T-helper 1 cell treated with Interleukin-12 subunit alpha and Interleukin-12 subunit beta and Interleukin-4 antibody, amounts not matched to agents 30 μg/mL and 1 μg/mL, for 36 hours (primary cell): ENCODE data around the gene SRGAP1.
"Not testable (repeated sequence)": the region's sequence is repeated elsewhere in the genome, so short reads cannot be mapped to it uniquely, and the experiment has no call there.

ENCODE experiments used
- H3K27ac Mint-ChIP-seq: one replicate; pipeline ENCODE4 v1.8.0; 2021; ENCODE audit warnings: mild to moderate bottlenecking, mixed read lengths
- H3K27me3 Mint-ChIP-seq: one replicate; pipeline ENCODE4 v1.8.0; 2021; ENCODE audit warnings: low read depth, mixed read lengths
- H3K36me3 Mint-ChIP-seq: one replicate; pipeline ENCODE4 v1.8.0; 2021; ENCODE audit warnings: low read depth, mixed read lengths
- H3K4me1 Mint-ChIP-seq: one replicate; pipeline ENCODE4 v1.8.0; 2021; ENCODE audit warnings: low read depth, mixed read lengths
- H3K4me3 Mint-ChIP-seq: one replicate; pipeline ENCODE4 v1.8.0; 2021; ENCODE audit warnings: mild to moderate bottlenecking, moderate library complexity, mixed read lengths
- H3K9me3 Mint-ChIP-seq: one replicate; pipeline ENCODE4 v1.8.0; 2021; ENCODE audit warnings: mixed read lengths

Gene SRGAP1

DNA sequence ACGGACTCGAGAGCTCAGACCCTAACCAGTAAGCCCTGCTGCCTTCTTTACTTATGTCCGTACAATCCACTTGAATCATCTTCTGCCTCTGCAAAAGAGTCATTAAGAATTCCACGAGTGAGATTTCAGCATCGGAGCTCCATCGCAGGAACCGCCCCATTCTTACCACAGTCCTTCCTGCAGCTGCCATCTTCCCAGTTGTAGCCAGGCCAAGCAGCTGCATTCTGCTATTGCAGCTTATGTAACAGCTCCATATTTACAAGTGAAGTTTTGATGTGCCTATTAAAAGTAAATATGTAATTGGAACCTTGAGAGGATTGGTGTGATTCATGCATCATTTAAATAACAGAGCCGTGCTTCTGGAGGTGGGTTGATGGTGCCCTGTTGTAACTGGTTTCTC lies 220.2 kb downstream of the SRGAP1 start:
- Mint-ChIP-seq H3K4me3 (no peak overlapping the region), H3K9me3 (no peaks in the 10 kb centered on the region), H3K4me1 (no peaks in the 10 kb centered on the region), H3K27me3 (peaks cover 3% of the 10 kb centered on the region), H3K36me3 (no peaks in the 10 kb centered on the region), H3K27ac (no peak overlapping the region)

GRCh38 chr12:64065881-64066451 lies 221.5 kb downstream of the SRGAP1 start:
- Mint-ChIP-seq H3K9me3 (no peaks in the 10 kb centered on the region), H3K27ac (no peak overlapping the region), H3K36me3 (no peaks in the 10 kb centered on the region), H3K4me1 (no peaks in the 10 kb centered on the region), H3K4me3 (no peak overlapping the region), H3K27me3 (peaks cover 3% of the 10 kb centered on the region)

DNA sequence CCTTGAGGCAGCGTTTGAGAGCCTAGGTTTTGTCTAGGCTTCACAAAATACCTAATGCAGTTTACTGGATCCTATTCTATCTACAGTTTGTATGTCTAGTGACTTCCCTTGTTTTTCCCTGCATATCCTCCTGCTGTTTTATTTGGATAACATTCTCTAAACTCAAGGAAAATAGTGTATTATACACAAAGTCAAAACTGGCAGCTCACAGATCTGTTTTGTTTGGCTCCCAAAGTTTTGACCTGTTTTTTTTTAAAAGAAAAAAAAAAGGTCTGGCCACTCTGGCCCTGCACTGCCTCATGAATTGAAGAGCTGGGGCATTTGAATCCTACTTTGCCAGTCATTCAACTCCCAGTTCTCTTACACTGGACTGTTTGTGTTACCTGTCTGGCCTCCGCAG lies 222.3 kb downstream of the SRGAP1 start:
- no peaks in the 10 kb centered on the region for H3K36me3 Mint-ChIP-seq
- no peaks in the 10 kb centered on the region for H3K9me3 Mint-ChIP-seq
- H3K4me3 Mint-ChIP-seq: no peak overlapping the region
- H3K27ac Mint-ChIP-seq: no peak overlapping the region
- H3K4me1 Mint-ChIP-seq: no peaks in the 10 kb centered on the region
- H3K27me3 Mint-ChIP-seq: peaks cover 3% of the 10 kb centered on the region

- Mint-ChIP-seq H3K4me1 (no peaks in the 10 kb centered on the region), H3K27me3 (no peaks in the 10 kb centered on the region), H3K9me3 (no peaks in the 10 kb centered on the region), H3K36me3 (no peaks in the 10 kb centered on the region), H3K4me3 (no peak overlapping the region), H3K27ac (no peak overlapping the region)
Observed at GRCh38 chr12:64070454-64070853, 226.0 kb downstream of the SRGAP1 start.

- Mint-ChIP-seq H3K9me3 (no peaks in the 10 kb centered on the region), H3K4me1 (no peaks in the 10 kb centered on the region), H3K27ac (no peak overlapping the region), H3K4me3 (no peak overlapping the region), H3K27me3 (no peaks in the 10 kb centered on the region), H3K36me3 (no peaks in the 10 kb centered on the region)
Observed at GRCh38 chr12:64072916-64073575, 228.5 kb downstream of the SRGAP1 start.

- H3K4me1 Mint-ChIP-seq, H3K27ac Mint-ChIP-seq, H3K27me3 Mint-ChIP-seq, H3K9me3 Mint-ChIP-seq, H3K4me3 Mint-ChIP-seq, H3K36me3 Mint-ChIP-seq: not testable (repeated sequence)
Observed at GRCh38 chr12:64076565-64076964, 232.1 kb downstream of the SRGAP1 start.

GRCh38 chr12:64077922-64078321 lies 233.4 kb downstream of the SRGAP1 start:
- no peaks in the 10 kb centered on the region for H3K4me1 Mint-ChIP-seq
- no peaks in the 10 kb centered on the region for H3K27me3 Mint-ChIP-seq
- H3K36me3 Mint-ChIP-seq: no peaks in the 10 kb centered on the region

DNA sequence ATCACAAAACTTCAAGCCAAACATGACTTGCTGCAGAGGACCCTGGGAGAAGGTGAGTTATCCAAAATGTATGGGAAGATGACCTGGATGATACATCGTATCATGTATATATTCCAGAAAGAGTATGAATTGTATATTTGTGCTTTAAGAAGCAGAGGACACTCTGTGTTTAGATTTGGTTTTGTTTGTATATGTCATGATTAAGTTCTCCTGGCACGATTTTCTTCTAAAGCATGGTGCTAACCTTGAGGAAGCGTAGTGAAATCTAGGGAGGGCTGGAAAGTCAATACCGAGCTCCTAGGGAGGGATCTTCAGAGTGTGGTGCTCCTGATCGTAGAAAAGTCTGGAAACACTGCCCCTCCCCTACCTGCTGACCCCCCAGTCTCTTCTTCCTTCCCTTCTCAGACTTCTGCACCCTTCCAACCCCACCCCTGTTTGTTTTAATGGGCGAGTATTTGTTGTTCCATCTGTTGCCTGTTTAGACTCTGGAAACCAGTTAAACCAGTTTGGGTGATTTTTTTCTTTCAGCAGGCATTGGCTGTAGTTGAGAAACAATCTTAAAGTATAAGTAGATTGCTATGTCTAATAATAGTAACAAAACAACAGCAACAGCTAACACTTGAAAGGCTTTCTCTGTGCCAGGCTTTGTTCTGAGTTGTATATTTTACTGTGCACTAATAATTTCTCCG lies 236.0 kb downstream of the SRGAP1 start:
- Mint-ChIP-seq H3K27ac (no peak overlapping the region), H3K4me3 (no peak overlapping the region), H3K36me3 (no peaks in the 10 kb centered on the region), H3K4me1 (no peaks in the 10 kb centered on the region), H3K27me3 (no peaks in the 10 kb centered on the region), H3K9me3 (no peaks in the 10 kb centered on the region)

More at GRCh38 chr12:64077922-64078321, 233.4 kb downstream of the SRGAP1 start:
- Mint-ChIP-seq H3K9me3 (no peaks in the 10 kb centered on the region), H3K27ac (no peak overlapping the region), H3K4me3 (no peak overlapping the region)

DNA sequence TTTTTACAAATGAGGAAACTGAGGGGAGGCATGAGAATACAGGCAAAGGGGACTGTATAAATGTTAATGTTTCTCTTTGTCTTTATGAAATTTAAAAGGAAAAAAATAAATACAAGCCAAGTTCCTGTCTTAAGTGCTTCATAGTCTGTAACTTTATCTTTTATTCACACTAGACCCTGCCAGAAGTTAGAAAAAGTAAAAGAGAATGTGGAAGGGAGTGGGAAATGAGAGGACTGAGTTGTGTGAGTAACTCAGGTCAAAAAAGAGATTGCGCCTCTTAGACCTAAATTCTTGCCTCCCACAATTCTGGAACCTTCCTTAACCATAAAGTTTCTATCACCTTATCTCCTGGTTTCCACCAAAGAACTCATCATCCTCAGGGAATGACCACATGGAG lies 236.5 kb downstream of the SRGAP1 start:
- Mint-ChIP-seq H3K36me3 (no peaks in the 10 kb centered on the region), H3K4me1 (no peaks in the 10 kb centered on the region), H3K9me3 (no peaks in the 10 kb centered on the region), H3K27me3 (no peaks in the 10 kb centered on the region), H3K27ac (no peak overlapping the region), H3K4me3 (no peak overlapping the region)

DNA sequence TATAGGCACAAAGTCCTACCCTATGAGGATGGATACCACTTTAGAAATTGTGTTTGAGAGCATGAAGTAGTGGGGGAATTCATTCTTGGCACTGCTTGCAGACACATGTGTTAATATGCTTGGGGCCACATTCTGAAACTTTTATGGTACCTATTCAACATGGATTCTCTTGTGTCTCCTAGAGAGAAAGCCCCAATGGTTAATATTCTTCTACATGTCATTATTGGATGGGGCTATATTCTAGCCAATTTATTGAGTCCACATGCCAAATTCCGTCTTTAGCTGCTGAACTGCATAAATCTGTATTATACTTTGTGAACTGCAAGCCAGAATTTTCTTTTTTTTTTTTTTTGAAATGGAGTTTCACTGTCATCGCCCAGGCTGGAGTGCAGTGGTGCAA lies 237.6 kb downstream of the SRGAP1 start:
- no peaks in the 10 kb centered on the region for H3K36me3 Mint-ChIP-seq
- H3K9me3 Mint-ChIP-seq: no peaks in the 10 kb centered on the region
- H3K4me3 Mint-ChIP-seq: no peak overlapping the region
- H3K27ac Mint-ChIP-seq: no peak overlapping the region
- H3K27me3 Mint-ChIP-seq: no peaks in the 10 kb centered on the region
- H3K4me1 Mint-ChIP-seq: no peaks in the 10 kb centered on the region

- no peak overlapping the region for H3K27ac Mint-ChIP-seq
- no peaks in the 10 kb centered on the region for H3K9me3 Mint-ChIP-seq
- H3K27me3 Mint-ChIP-seq: no peaks in the 10 kb centered on the region
- no peaks in the 10 kb centered on the region for H3K4me1 Mint-ChIP-seq
- no peaks in the 10 kb centered on the region for H3K36me3 Mint-ChIP-seq
- H3K4me3 Mint-ChIP-seq: no peak overlapping the region
Observed at GRCh38 chr12:64082866-64083268, 238.4 kb downstream of the SRGAP1 start.

GRCh38 chr12:64083285-64084210 lies 239.0 kb downstream of the SRGAP1 start:
- H3K27me3 Mint-ChIP-seq: no peaks in the 10 kb centered on the region
- no peak overlapping the region for H3K4me3 Mint-ChIP-seq
- H3K4me1 Mint-ChIP-seq: no peaks in the 10 kb centered on the region
- H3K27ac Mint-ChIP-seq: no peak overlapping the region
- no peaks in the 10 kb centered on the region for H3K9me3 Mint-ChIP-seq
- H3K36me3 Mint-ChIP-seq: no peaks in the 10 kb centered on the region

DNA sequence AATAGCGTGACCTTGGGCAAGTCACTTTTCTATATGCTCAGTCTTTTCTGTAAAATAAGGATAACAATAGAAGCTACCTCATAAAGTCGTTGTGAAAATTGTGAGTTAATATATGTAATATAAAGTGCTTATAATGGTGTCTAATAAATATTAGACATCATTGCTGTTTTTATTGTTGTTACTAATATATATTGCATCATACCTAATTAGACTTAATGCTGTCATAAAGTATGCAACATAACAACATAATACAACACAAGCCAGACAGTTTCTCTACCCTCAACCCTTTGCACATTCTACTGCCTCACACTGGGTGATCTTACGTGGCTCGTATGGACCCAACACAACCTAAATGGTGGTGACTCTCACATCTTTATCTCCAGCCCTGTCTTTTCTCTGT lies 240.7 kb downstream of the SRGAP1 start:
- Mint-ChIP-seq H3K27me3 (no peaks in the 10 kb centered on the region), H3K4me1 (no peaks in the 10 kb centered on the region), H3K4me3 (no peak overlapping the region), H3K36me3 (no peaks in the 10 kb centered on the region), H3K9me3 (no peaks in the 10 kb centered on the region), H3K27ac (no peak overlapping the region)

DNA sequence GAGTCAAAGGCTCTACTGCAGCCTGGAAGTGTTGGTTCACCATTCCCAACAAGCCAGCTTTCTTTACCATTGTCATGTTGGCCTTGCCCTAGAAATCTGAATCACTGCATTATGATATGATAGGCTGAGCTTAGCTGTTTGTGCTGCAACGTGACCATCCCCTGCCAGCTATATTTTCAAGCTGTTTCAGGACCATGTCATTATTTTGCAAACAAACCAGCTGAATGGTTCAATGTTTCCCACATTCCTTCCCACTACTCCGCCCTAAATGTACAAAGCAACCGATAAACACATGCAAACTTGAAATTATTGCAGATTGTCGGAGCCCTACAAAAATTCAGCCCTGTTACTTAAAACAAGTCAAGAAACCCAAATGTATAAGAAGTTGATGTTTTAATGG lies 241.5 kb downstream of the SRGAP1 start:
- Mint-ChIP-seq H3K4me3 (no peak overlapping the region), H3K9me3 (no peaks in the 10 kb centered on the region), H3K4me1 (no peaks in the 10 kb centered on the region), H3K27me3 (no peaks in the 10 kb centered on the region), H3K27ac (no peak overlapping the region), H3K36me3 (no peaks in the 10 kb centered on the region)
